GM15510 (cell line): ENCODE results near the gene NAA25.

Experiments
- POLR2A ChIP-seq: IDR thresholded peaks from 3 replicates; pipeline ENCODE4 v1.6.1; 2011; ENCODE audit warnings: borderline replicate concordance; ENCODE audit not compliant: insufficient read length; ENCODE audit errors: extremely low read depth

The NAA25 gene

DNA sequence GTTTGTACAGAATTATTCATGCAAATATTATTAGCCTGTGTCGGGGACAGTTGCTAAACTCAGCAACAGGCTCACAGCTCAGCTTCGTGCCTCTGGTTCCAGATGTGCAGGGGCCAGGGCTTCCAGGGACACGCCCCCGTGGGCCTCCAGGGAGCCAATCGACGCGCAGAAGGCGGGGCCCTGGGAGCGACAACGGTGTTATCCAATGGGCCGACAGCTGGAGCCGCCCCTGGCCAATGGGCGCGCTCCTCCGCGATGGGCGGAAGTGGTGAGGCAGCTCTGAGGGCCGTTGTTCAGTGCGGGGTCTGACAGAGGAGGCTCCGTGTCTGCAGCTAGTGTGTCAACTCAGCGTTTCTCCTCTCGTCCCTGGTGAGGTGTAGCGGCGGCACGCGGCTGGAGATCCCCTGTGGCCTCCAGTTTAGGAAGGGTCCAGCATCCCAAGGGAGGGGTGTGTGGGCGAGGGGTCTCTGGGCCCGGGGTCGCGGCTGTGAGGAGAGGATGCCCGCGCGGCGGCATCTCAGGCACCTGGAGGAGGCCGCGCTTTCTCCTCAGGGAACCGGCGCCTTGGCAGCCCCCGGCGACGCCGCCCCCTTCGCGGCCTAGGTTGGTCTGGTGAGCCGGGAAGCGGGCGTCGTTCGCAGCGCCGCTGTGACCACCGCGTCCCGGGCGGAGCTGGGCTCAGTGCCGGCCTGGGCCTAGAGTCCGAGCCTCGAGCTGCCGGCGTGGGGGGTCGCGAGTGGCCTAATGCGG, 16.8 kb upstream of the NAA25 start, which contains the start of gene TRAFD1:
Gene TRAFD1, plus strand, starts transcription at position 311 of the 750 bp plus-strand sequence. CDS start 4,963 bp downstream, outside the sequence.
- TF ChIP-seq POLR2A = peak; percentile 99

DNA sequence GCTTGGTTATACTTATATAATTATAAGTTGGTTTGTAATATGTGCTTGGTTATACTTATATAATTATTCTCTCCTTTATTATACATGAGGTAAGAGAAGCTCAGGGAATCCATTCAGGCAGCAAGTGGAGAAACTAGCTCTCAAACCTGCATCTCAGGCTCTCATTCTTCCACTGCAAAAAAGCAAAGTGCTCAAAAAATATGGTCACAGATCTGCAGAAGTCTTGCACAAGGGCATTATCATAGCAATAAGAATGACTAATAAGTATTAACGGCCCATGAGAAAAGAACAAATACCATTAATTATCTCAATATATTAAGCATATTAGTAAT, 16.3 kb upstream of the NAA25 start:
- no peak for TF ChIP-seq POLR2A

DNA sequence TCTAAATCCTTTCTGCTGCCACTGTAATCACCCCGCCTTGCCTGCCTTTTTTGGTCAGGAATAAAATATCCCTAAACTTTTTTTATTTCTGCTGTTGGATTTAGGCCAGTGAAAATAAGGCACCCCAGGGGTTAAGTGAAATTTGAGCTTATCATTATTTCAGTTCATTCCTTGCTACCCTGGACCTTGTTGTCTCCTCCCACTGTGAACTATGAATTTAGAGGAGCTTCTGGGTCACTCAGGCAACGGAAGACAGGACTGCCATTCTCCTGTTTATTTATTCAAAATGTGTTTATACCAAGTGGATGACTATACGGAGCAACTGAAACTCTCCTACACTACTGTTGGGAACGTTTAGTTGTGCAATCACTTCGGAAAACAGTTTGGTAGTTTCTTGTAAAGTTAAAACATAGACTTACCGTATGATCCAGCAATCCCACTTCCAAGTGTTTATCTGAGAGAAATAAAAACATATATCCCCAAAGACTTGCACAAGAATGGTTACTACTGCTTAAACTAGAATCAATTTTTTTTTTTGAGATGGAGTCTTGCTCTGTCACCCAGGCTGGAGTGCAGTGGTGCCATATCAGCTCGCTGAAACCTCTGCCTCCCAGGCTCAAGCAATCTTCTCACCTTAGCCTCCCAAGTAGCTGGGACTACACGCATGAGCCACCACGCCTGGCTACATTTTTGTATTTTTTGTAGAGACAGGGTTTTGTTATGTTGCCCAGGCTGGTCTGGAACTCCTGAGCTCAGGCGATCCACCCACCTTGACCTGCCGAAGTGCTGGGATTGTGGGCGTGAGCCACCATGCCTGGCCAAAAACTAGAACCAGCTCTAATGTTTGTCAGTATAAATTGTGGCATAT, 14.5 kb upstream of the NAA25 start:
- no peak for TF ChIP-seq POLR2A

DNA sequence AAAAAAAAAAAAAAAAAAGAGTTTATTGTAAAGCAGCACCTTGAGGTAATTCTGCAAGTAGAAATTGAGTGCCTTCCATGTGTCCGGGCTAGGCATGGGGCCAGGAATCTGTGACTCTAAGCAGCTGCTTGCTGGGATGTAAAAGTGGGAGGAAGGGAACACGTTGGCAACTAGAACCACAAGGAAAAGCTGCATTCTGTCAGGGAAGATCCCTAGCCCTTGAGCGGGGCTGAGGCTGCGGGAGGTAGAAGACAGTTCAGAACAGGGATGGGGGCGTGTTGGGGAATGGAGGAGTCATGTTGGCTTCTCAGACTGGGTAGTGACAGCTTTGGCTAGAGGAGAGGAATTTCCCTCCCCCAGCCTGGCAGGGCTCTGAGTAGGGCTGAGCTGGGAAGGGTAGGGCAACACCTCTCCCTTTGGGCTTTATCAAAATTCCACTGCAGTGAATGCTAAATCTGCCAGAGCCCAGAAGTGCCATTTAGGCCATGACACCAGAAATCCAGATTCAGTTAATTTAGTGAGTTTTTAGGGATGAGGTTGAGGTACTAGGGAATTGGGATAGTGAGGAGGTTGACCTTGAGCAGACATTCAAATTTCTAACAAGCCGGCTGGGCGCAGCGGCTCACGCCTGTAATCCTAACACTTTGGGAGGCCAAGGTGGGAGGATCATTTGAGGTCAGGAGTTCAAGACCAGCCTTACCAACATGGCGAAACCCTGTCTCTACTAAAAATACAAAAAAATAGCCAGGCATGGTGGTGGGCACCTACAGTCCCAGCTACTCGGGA, 13.4 kb upstream of the NAA25 start:
- no peak for TF ChIP-seq POLR2A

- TF ChIP-seq POLR2A = no peak
These were observed 9.1 kb upstream of the NAA25 start for GRCh38 chr12:112117685-112118084.

GRCh38 chr12:112116232-112117060, 7.9 kb upstream of the NAA25 start:
- TF ChIP-seq POLR2A = peak; percentile 26

- TF ChIP-seq POLR2A = no peak
These were observed 6.9 kb upstream of the NAA25 start for GRCh38 chr12:112115259-112116045.

- TF ChIP-seq POLR2A = no peak
These were observed 4.0 kb upstream of the NAA25 start for GRCh38 chr12:112112409-112113133.

DNA sequence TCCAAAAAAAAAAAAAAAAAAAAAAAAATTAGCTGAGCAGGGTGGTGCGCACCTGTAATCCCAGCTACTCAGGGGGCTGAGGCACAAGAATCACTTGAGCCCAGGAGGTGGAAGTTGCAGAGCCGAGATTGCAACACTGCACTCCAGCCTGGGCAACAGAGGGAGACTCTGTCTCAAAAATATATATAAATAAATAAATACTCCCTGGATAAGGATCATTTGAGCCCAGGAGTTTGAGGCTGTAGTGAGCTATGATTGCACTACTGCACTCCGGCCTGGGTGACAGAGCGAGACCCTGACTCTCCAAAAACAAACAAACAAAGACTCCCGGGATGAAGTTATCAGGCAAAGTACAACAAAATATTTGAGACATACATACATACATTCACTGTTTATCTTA, 3.3 kb upstream of the NAA25 start:
- no peak for TF ChIP-seq POLR2A

DNA sequence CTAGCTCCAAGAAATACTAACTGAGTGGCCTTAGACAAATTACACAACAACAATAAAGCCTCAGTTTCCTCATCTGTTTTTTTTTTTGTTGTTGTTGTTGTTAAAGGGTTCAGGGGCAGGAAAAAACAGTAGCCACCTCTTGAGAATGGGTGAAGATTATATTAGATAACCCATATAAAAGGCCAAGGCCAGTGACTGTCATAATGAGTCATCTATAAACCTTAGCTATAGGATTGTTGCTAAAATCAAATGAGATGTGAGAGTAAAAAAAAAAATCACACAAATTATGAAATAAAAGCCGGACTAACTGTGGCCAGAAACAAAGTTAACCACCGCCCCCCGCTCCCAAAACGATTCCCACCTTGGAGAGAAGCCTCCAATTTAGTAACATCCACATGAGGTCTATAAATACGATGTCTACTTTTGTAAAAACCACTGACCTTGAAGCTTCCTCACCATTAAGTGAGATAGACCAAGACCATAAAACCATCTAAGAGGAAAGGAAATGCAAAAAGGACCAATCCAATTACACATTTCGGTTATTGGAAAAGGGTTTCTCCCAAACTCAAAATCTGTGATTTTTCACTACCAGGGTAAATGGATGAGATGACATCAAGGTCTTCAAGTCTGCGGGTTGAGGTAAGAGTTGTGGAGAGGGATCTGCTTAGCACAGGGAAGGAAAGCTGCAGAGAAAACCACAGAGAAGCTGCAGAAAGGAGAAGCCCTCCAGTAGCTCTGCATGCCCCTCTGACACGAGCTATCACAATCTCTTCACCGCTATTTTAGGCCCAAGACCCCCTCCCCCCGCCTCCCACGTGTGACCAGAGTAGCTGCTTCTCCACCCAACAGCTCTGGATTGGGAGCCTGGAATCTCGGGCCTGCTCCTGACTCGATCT, 1.0 kb downstream of the NAA25 start:
- no peak for TF ChIP-seq POLR2A

DNA sequence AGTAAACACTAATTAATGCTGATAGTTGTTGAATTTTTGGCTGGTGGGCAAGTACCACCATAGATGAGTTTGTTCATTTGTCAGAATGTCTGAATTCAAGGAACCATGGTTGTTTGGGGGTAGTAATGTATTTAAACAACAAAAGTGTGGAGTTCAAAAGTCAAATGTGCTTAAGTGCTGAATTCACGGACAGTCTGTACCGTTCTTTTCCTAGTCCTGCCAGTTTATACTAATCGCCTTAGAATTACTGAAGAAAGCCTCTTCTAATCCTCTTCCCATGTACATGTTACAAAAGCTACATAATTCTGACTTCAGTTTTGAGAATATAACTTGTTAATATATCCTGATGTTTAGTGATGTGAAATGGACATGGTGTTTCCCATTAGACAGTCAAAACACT, 2.7 kb downstream of the NAA25 start:
- no peak for TF ChIP-seq POLR2A

GRCh38 chr12:112103758-112104503, 4.7 kb downstream of the NAA25 start:
- no peak for TF ChIP-seq POLR2A

- TF ChIP-seq POLR2A = no peak
These were observed 6.5 kb downstream of the NAA25 start for GRCh38 chr12:112102127-112102526.
